Mammary epithelial cell (primary cell): Measurements from ENCODE around the gene KATNB1.

Source experiments
- EZH2 ChIP-seq: IDR thresholded peaks from 2 replicates; pipeline ENCODE4 v1.6.1; 2012; ENCODE audit warnings: low read length, inconsistent platforms, borderline replicate concordance
- TF ChIP-seq, protein P1 (sequence below), 2 donors: IDR thresholded peaks in 1 of 2; conservative IDR thresholded peaks in 1 of 2; 2 replicates each; pipeline ENCODE4 v1.5.1; 2011 to 2012; ENCODE audit warnings: inconsistent platforms in 2 of 2, low read length in 2 of 2, mild to moderate bottlenecking in 2 of 2, control low read depth in 1 of 2, low read depth in 1 of 2; ENCODE audit not compliant: insufficient read depth in 1 of 2; ENCODE audit errors: extremely low read depth in 1 of 2

DNA sequence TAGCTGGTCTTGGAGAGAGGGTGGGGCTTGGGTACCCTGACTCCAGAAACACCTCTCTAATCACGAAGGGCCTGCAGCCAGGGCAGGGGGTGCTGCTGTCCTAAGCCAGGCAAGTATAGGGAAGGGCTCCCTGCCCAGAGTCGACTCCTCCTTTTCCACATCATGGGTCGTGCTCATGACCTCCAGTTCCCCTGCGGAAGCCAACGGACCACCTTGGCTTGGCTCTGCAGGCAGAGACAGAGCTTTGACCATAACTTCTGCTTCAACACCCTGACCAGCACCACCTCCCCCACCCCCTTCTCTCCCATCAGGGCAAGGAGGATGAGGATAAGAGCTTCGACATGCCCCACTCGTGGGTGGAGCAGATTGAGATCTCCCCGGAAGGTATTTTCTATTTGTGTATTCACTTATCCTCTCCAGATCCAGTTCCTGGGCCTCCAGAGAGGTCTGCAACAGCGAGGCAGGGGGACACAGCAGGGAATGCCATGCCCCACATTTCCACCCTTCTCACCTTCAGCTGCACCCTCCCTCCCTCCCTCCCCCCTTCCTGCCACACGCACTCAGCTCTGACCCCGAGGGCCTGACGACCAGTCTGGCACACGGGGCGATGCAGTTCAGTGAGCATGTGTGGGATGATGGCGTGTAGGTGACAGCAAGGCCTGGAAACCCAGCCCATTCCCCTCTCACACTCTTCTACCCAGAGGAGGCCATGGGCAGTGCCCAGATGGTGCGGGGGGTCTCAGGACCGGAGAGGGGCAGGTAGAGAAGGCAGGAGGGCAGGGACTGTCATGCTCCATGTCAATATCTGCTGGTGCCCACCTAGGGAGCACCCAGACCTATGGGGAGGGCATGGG lies 14.0 kb upstream of the KATNB1 start:
- TF ChIP-seq, protein P1, sequence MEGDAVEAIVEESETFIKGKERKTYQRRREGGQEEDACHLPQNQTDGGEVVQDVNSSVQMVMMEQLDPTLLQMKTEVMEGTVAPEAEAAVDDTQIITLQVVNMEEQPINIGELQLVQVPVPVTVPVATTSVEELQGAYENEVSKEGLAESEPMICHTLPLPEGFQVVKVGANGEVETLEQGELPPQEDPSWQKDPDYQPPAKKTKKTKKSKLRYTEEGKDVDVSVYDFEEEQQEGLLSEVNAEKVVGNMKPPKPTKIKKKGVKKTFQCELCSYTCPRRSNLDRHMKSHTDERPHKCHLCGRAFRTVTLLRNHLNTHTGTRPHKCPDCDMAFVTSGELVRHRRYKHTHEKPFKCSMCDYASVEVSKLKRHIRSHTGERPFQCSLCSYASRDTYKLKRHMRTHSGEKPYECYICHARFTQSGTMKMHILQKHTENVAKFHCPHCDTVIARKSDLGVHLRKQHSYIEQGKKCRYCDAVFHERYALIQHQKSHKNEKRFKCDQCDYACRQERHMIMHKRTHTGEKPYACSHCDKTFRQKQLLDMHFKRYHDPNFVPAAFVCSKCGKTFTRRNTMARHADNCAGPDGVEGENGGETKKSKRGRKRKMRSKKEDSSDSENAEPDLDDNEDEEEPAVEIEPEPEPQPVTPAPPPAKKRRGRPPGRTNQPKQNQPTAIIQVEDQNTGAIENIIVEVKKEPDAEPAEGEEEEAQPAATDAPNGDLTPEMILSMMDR (conservative IDR thresholded peaks at IDR 0.05 in 1 of 2, IDR thresholded peaks at IDR 0.05 in 1 of 2; ENCODE audit: extremely low read depth in 1 of 2, insufficient read depth in 1 of 2, low read depth in 1 of 2, low read length in 2 of 2), result no peak
- TF ChIP-seq EZH2, result no peak
